SJSA1 (cell line): ENCODE data around the gene MIPEP. TPM values are rescaled to one million over a fixed set of nuclear protein-coding genes. Genes with fewer than 3 reads are reported as not detected.

Experiments
- DNase-seq, 2 experiments: peaks; one replicate each; pipeline ENCODE4 v3.0.0-alpha.2; 2015 to 2020; ENCODE audit warnings: low spot score in 2 of 2, low read depth in 1 of 2
- H3K27ac ChIP-seq: fragments of 250-450 bp; sonication (Bioruptor Pico); 2 replicates; pipeline ENCODE4 v1.5.1; 2020; ENCODE audit warnings: mild to moderate bottlenecking, moderate library complexity
- H3K27me3 ChIP-seq: fragments of 250-450 bp; sonication (Bioruptor Pico); replicated peaks from 2 replicates; pipeline ENCODE4 v1.5.1; 2020; ENCODE audit warnings: mild to moderate bottlenecking, moderate library complexity
- H3K36me3 ChIP-seq: fragments of 250-450 bp; sonication (Bioruptor Pico); 2 replicates; pipeline ENCODE4 v1.5.1; 2020; ENCODE audit warnings: mild to moderate bottlenecking
- H3K4me1 ChIP-seq: fragments of 250-450 bp; sonication (Bioruptor Pico); replicated peaks from 2 replicates; pipeline ENCODE4 v1.6.1; 2021; ENCODE audit warnings: mild to moderate bottlenecking
- H3K4me3 ChIP-seq: fragments of 250-450 bp; sonication (Bioruptor Pico); 2 replicates; pipeline ENCODE4 v1.5.1; 2020; ENCODE audit warnings: mild to moderate bottlenecking
- H3K9me3 ChIP-seq: fragments of 250-450 bp; sonication (Bioruptor Pico); replicated peaks from 2 replicates; pipeline ENCODE4 v1.5.1; 2020; ENCODE audit warnings: mild to moderate bottlenecking
- total RNA-seq: library from RNA; depleted of rRNA; stranded (reverse); fragments of >200 nt; shearing (Covaris generic); gene quantifications from 2 replicates; pipeline ENCODE4 v1.2.3, GENCODE V29; 2014

MIPEP gene
- total RNA-seq, 1 experiment from 2014 or later = 6.1 TPM

- Histone ChIP-seq H3K27me3 (no peaks in the 10 kb centered on the region), H3K9me3 (no peaks in the 10 kb centered on the region), H3K36me3 (no peaks in the 10 kb centered on the region), H3K4me1 (no peaks in the 10 kb centered on the region; the same call in 1 of the 2 replicates), H3K4me3 (no peak overlapping the region), H3K27ac (no peak overlapping the region)
- DNase-seq = no peak
Observed at GRCh38 chr13:23778002-23778652, 111.1 kb downstream of the MIPEP start.

GRCh38 chr13:23777575-23777870, 111.7 kb downstream of the MIPEP start:
- no peaks in the 10 kb centered on the region for H3K9me3 ChIP-seq
- H3K27ac ChIP-seq = no peak overlapping the region
- H3K27me3 ChIP-seq = no peaks in the 10 kb centered on the region
- no peaks in the 10 kb centered on the region for H3K36me3 ChIP-seq
- H3K4me1 ChIP-seq = no peaks in the 10 kb centered on the region; the same call in 1 of the 2 replicates
- no peak overlapping the region for H3K4me3 ChIP-seq
- DNase-seq = no peak

- Histone ChIP-seq H3K27ac (no peak overlapping the region), H3K4me3 (no peak overlapping the region), H3K9me3 (no peaks in the 10 kb centered on the region), H3K4me1 (no peaks in the 10 kb centered on the region; the same call in 1 of the 2 replicates), H3K27me3 (no peaks in the 10 kb centered on the region), H3K36me3 (no peaks in the 10 kb centered on the region)
- DNase-seq = no peak
Observed at GRCh38 chr13:23776698-23777574, 112.3 kb downstream of the MIPEP start.

GRCh38 chr13:23772717-23773116, 116.5 kb downstream of the MIPEP start:
- H3K27ac ChIP-seq = no peak overlapping the region

DNA sequence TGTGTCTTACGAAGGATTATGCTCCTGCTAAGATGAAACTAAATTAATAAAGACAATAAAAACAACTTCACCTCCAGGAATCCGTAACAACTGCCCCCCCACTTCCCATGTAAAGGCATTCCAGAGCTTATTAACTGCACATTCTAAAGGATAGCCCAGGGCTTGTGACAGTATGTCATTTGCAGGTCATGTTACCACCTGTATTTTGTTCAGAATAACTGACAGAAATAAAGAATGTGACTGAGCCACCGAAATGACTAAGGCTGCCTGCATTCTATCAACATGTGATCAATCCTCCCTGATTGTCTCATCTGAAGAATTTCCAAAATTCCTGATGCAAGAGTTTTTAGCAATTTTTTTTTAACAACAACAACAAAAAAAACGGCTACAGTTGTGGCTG, 117.2 kb downstream of the MIPEP start:
- Histone ChIP-seq H3K27me3 (no peaks in the 10 kb centered on the region), H3K4me3 (no peak overlapping the region), H3K27ac (no peak overlapping the region), H3K9me3 (no peaks in the 10 kb centered on the region), H3K4me1 (no peaks in the 10 kb centered on the region), H3K36me3 (no peaks in the 10 kb centered on the region)
- no peak for DNase-seq

More at GRCh38 chr13:23772717-23773116, 116.5 kb downstream of the MIPEP start:
- no peak for DNase-seq
- no peaks in the 10 kb centered on the region for H3K36me3 ChIP-seq
- H3K9me3 ChIP-seq = no peaks in the 10 kb centered on the region
- no peaks in the 10 kb centered on the region for H3K4me1 ChIP-seq
- no peak overlapping the region for H3K4me3 ChIP-seq
- H3K27me3 ChIP-seq = no peaks in the 10 kb centered on the region

GRCh38 chr13:23771552-23771951, 117.6 kb downstream of the MIPEP start:
- H3K27me3 ChIP-seq = no peaks in the 10 kb centered on the region
- H3K9me3 ChIP-seq = no peaks in the 10 kb centered on the region
- H3K4me1 ChIP-seq = no peaks in the 10 kb centered on the region
- no peaks in the 10 kb centered on the region for H3K36me3 ChIP-seq
- no peak overlapping the region for H3K4me3 ChIP-seq
- DNase-seq = no peak
- H3K27ac ChIP-seq = no peak overlapping the region

DNA sequence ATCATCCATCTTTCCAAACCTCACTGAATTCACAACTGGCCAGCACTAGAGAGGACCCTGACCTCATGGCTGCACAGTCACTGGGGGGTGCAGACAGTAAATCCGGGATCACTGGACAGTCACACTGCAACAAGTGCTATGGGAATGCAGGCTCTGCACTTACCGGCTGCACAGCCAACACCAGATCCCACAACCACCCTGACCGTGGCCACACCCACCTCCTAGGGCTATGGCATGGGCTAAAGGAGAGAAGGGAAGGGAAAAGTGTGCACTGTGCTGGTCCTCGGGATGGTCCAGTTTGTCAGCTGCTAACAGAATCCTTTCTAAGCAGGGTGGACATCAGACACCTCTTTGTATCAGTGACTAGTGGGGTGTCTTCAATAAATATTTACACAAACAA, 118.2 kb downstream of the MIPEP start:
- H3K27me3 ChIP-seq = no peaks in the 10 kb centered on the region
- no peak overlapping the region for H3K4me3 ChIP-seq
- no peaks in the 10 kb centered on the region for H3K9me3 ChIP-seq
- no peak for DNase-seq
- no peaks in the 10 kb centered on the region for H3K4me1 ChIP-seq
- H3K27ac ChIP-seq = no peak overlapping the region
- H3K36me3 ChIP-seq = no peaks in the 10 kb centered on the region

DNA sequence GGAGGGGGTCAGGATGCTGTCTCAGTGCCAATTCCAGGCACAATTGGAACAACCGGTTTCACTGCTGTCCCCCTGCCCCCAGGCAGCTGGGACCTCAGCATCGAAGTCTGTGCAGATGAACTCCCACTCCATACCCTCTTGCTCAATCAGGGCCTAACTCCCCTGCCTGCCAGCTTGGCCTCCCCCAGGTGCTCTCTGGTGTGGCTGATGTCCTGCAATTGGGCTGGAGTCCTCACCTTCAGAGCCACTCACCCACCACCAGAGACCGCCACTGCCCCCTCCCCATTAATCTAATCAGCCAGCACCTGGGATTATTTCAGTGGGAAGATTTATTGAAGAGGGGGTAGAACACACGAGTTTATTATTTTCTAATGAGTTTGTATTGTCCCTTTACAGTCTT, 118.8 kb downstream of the MIPEP start:
- Histone ChIP-seq H3K27ac (no peak overlapping the region), H3K36me3 (no peaks in the 10 kb centered on the region), H3K4me3 (no peak overlapping the region), H3K27me3 (no peaks in the 10 kb centered on the region), H3K4me1 (no peaks in the 10 kb centered on the region), H3K9me3 (no peaks in the 10 kb centered on the region)
- DNase-seq = no peak

DNA sequence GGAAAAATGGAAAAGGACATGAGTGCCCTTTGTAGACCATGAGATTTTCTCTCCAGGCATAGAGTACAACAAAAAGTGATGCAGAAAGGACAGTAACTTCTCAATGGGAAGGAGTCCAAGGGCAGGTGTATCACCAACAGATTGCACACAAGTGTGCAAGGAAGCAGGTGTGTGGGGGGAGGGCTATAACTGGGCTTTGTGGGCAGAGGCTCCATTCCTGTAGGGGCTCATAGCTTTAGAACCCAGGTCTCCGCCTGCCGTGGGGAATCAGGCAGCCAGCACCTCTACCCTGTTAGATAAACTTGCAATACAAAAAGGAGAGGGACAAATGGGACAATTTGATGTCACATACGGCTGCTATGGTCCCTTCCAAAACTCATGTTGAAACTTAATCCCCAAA, 119.8 kb downstream of the MIPEP start:
- Histone ChIP-seq H3K4me3 (no peak overlapping the region), H3K9me3 (no peaks in the 10 kb centered on the region), H3K27me3 (no peaks in the 10 kb centered on the region), H3K36me3 (no peaks in the 10 kb centered on the region), H3K4me1 (no peaks in the 10 kb centered on the region), H3K27ac (no peak overlapping the region)
- DNase-seq = no peak

DNA sequence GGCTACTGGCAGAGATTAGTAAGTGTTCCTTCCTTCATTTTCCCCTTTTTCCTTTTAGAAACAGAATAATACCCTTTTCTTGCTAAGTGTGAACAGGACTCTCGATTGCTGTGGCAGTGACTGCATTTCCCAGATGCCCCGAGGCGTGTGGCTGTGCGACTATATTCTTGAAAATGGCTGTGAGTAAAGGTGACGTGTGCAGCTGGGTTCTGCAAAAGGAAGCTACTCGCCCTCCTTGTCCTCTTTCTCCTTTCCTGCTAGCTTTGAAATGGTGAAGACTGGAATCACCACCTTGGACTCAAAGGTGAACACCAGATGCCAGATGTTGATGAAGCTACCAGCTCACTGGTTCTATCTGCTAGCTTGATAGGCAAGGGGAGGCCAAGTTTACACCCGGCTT, 121.4 kb downstream of the MIPEP start:
- DNase-seq = no peak
- Histone ChIP-seq H3K4me3 (no peak overlapping the region), H3K27me3 (no peaks in the 10 kb centered on the region), H3K36me3 (no peaks in the 10 kb centered on the region), H3K27ac (no peak overlapping the region), H3K9me3 (no peaks in the 10 kb centered on the region), H3K4me1 (no peaks in the 10 kb centered on the region)

DNA sequence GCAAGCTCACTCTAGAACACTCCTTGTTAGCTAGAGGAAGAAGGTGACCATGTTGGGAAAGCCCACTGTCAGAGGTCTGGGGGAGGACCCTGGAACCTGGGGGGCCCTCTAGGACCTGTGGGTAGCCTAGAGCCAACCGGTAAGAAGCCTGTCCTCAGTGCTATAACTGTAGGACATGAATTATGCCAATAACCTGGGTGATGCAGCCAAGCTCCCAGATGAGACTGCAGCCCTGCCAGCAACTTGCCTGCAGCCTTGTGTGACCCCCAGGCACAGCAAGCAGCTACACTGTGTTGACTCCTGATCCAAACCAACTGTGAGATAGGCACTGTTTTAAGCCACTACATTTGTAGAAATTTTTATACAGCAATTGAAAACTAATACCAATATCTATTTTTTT, 122.3 kb downstream of the MIPEP start:
- H3K4me3 ChIP-seq = no peak overlapping the region
- H3K9me3 ChIP-seq = no peaks in the 10 kb centered on the region
- no peaks in the 10 kb centered on the region for H3K4me1 ChIP-seq
- H3K27me3 ChIP-seq = no peaks in the 10 kb centered on the region
- no peak for DNase-seq
- H3K27ac ChIP-seq = no peak overlapping the region
- H3K36me3 ChIP-seq = no peaks in the 10 kb centered on the region

DNA sequence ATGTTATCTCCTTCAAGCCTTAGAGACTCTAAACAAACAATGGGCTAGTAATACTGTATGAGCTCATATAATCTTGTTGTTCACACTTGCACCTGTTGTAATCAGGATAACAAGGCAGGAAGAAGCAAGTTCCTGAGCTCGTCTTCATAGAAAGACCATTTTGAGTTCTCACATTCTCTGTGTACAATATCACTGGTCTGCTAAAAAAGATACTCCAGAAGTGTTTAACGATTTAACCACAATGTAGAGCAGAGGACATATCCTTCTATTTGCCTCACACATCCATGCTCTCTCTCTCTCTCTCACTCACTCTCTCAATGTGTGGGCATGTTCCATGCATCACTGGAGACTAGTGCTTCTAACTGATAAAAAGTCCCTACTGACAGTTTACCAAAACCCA, 122.9 kb downstream of the MIPEP start:
- DNase-seq = no peak
- Histone ChIP-seq H3K27me3 (no peaks in the 10 kb centered on the region), H3K36me3 (no peaks in the 10 kb centered on the region), H3K27ac (no peak overlapping the region), H3K4me1 (no peaks in the 10 kb centered on the region), H3K9me3 (no peaks in the 10 kb centered on the region), H3K4me3 (no peak overlapping the region)

DNA sequence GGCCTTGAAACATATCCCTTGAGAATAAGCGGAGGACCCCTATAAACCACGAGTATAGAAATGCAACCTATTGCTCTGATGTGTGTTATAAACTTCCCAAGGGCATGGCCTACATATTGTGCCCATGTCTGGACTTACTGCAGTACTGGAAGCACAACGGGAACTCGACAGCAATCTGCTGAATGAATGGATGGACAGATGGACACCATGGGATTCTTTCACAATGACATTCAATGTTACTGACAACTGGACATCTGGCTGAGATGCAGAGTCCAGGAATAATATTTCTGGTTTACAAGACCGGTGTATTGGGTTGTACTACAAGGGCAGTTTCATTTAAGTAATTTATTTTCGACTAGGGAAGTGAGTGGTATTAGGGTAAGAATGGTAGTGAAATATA, 123.7 kb downstream of the MIPEP start:
- Histone ChIP-seq H3K4me1 (no peaks in the 10 kb centered on the region), H3K36me3 (no peaks in the 10 kb centered on the region), H3K9me3 (no peaks in the 10 kb centered on the region), H3K27me3 (no peaks in the 10 kb centered on the region), H3K27ac (no peak overlapping the region), H3K4me3 (no peak overlapping the region)
- DNase-seq = no peak

GRCh38 chr13:23763318-23763717, 125.9 kb downstream of the MIPEP start:
- no peaks in the 10 kb centered on the region for H3K4me1 ChIP-seq
- H3K36me3 ChIP-seq = no peaks in the 10 kb centered on the region
- H3K9me3 ChIP-seq = no peaks in the 10 kb centered on the region
- no peaks in the 10 kb centered on the region for H3K27me3 ChIP-seq
- no peak for DNase-seq
- H3K27ac ChIP-seq = no peak overlapping the region
- H3K4me3 ChIP-seq = no peak overlapping the region
